ENCODE data around the gene COL1A2.

DNA sequence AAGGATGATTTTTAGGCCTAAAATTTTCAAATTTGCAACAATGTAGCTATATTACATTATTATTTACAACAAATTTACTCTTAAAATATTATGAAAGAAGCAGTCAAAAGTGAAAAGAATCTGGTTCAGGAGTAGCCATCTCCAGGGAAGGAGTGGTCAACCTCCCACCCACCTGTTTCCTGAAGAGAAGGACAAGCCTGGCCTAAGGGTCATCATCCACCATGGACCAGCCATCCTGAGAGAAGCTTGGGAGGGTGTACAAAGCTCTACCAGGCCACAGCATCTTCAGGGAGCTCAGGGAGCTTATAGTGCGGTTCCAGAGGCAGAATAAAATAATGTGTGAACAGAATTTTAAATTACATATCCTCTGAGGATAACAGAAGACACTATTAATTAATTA lies 38.1 kb downstream of the COL1A2 start:
- TF ChIP-seq, protein P1, sequence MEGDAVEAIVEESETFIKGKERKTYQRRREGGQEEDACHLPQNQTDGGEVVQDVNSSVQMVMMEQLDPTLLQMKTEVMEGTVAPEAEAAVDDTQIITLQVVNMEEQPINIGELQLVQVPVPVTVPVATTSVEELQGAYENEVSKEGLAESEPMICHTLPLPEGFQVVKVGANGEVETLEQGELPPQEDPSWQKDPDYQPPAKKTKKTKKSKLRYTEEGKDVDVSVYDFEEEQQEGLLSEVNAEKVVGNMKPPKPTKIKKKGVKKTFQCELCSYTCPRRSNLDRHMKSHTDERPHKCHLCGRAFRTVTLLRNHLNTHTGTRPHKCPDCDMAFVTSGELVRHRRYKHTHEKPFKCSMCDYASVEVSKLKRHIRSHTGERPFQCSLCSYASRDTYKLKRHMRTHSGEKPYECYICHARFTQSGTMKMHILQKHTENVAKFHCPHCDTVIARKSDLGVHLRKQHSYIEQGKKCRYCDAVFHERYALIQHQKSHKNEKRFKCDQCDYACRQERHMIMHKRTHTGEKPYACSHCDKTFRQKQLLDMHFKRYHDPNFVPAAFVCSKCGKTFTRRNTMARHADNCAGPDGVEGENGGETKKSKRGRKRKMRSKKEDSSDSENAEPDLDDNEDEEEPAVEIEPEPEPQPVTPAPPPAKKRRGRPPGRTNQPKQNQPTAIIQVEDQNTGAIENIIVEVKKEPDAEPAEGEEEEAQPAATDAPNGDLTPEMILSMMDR (IDR thresholded peaks at IDR 0.05 in 2 of 3, conservative IDR thresholded peaks at IDR 0.05 in 1 of 3; ENCODE audit: borderline replicate concordance in 1 of 3, insufficient read depth in 1 of 3, low read depth in 2 of 3, low read length in 2 of 3), result no peak
- no peak for TF ChIP-seq RAD21 (IDR thresholded peaks at IDR 0.05; ENCODE audit: low read depth)
- no peak for TF ChIP-seq YY1 (IDR thresholded peaks at IDR 0.05; ENCODE audit: extremely low read depth, insufficient replicate concordance, low read depth, low read length)

All from HCT116 (cell line).